GM06990 (cell line): ENCODE results near the gene TTC23.

Experiments
- DNase-seq: peaks from one replicate; pipeline ENCODE4 v3.0.0-alpha.2; 2011; ENCODE audit not compliant: insufficient read length; ENCODE audit errors: extremely low read depth
- H3K27me3 ChIP-seq: replicated peaks from 2 replicates; pipeline ENCODE4 v1.6.0; 2011; ENCODE audit warnings: low read length; ENCODE audit not compliant: control insufficient read depth, insufficient read depth
- H3K36me3 ChIP-seq: 2 replicates; pipeline ENCODE4 v1.5.1; 2011; ENCODE audit warnings: low read length; ENCODE audit not compliant: control insufficient read depth, insufficient read depth
- H3K4me3 ChIP-seq: replicated peaks from 2 replicates; pipeline ENCODE4 v1.5.1; 2011; ENCODE audit warnings: low read depth, mild to moderate bottlenecking, control low read depth, low read length
- CTCF ChIP-seq: IDR thresholded peaks from 2 replicates; pipeline ENCODE4 v1.5.1; 2011; ENCODE audit warnings: low read length, control low read depth, mild to moderate bottlenecking, inconsistent platforms; ENCODE audit not compliant: insufficient read depth, poor library complexity, severe bottlenecking

The TTC23 gene

GRCh38 chr15:99121207-99121606, 128.2 kb downstream of the TTC23 start:
- no peak for DNase-seq
- H3K4me3 ChIP-seq: no peak overlapping the region
- no peaks in the 10 kb centered on the region for H3K27me3 ChIP-seq
- H3K36me3 ChIP-seq: no peaks in the 10 kb centered on the region
- no peak for TF ChIP-seq CTCF

- Histone ChIP-seq H3K36me3 (no peaks in the 10 kb centered on the region), H3K27me3 (no peaks in the 10 kb centered on the region), H3K4me3 (no peak overlapping the region)
- no peak for DNase-seq
- no peak for TF ChIP-seq CTCF
Observed at GRCh38 chr15:99120050-99120777, 129.2 kb downstream of the TTC23 start.

- Histone ChIP-seq H3K4me3 (no peak overlapping the region), H3K36me3 (no peaks in the 10 kb centered on the region), H3K27me3 (no peaks in the 10 kb centered on the region)
- TF ChIP-seq CTCF: no peak
- DNase-seq: no peak
Observed at GRCh38 chr15:99118801-99119546, 130.4 kb downstream of the TTC23 start.

GRCh38 chr15:99118258-99118632, 131.1 kb downstream of the TTC23 start:
- Histone ChIP-seq H3K4me3 (no peak overlapping the region), H3K36me3 (no peaks in the 10 kb centered on the region), H3K27me3 (no peaks in the 10 kb centered on the region)
- no peak for TF ChIP-seq CTCF
- no peak for DNase-seq

GRCh38 chr15:99117563-99118257, 131.7 kb downstream of the TTC23 start:
- Histone ChIP-seq H3K27me3 (no peaks in the 10 kb centered on the region), H3K36me3 (no peaks in the 10 kb centered on the region), H3K4me3 (no peak overlapping the region)
- no peak for TF ChIP-seq CTCF
- no peak for DNase-seq
